ENCODE results near the gene TBL1X. TPM values are rescaled to one million over a fixed set of nuclear protein-coding genes. Genes with fewer than 3 reads are reported as not detected.

Gene TBL1X
- total and polyA plus RNA-seq, 2 of the 8 experiments (the other 6 are each of a cell fraction or from before 2014, with no cell fraction given): 13.3 to 25.6 TPM

- CTCF ChIA-PET (ENCODE audit: partially characterized antibody): no interaction called here
- no peak for FAIRE-seq
Observed at GRCh38 chrX:9433596-9433995, 31.3 kb upstream of the TBL1X start.

More at GRCh38 chrX:9433596-9433995, 31.3 kb upstream of the TBL1X start:
- no peaks in the 10 kb centered on the region for H3K4me1 ChIP-seq (replicated peaks in 1 of 4; ENCODE audit: control insufficient read depth in 3 of 4, insufficient read depth in 4 of 4, low read length in 3 of 4)
- H2BK5ac ChIP-seq (ENCODE audit: low read depth, low read length): no peak overlapping the region
- no peaks in the 10 kb centered on the region for H3K23me2 ChIP-seq (ENCODE audit: low read depth, low read length)
- H3K4me2 ChIP-seq (ENCODE audit: insufficient read depth in 1 of 2, low read depth in 2 of 2, low read length in 2 of 2): no peak overlapping the region
- no peak overlapping the region for H2AFZ ChIP-seq (ENCODE audit: low read length)
- no peak overlapping the region for H4K8ac ChIP-seq (ENCODE audit: extremely low read depth, insufficient read depth, low read length)
- H3K27ac ChIP-seq (ENCODE audit: low read depth, low read length): no peak overlapping the region
- H3K23ac ChIP-seq (ENCODE audit: insufficient read length): no peak overlapping the region
- no peak for DNase-seq (ENCODE audit: low read depth in 1 of 2, low spot score in 2 of 2)
- no peak overlapping the region for H3K14ac ChIP-seq (ENCODE audit: insufficient read length)
- H3K9me3 ChIP-seq (ENCODE audit: insufficient read depth in 2 of 2, low read depth in 1 of 2, low read length in 1 of 2): no peaks in the 10 kb centered on the region
- no peak overlapping the region for H2BK120ac ChIP-seq (replicated peaks; ENCODE audit: low read depth, low read length)
- H3K4ac ChIP-seq (replicated peaks; ENCODE audit: insufficient read length, low read depth, low read length): no peak overlapping the region
- WGBS, 2 experiments (ENCODE audit: extremely low coverage in 1 of 2, insufficient coverage in 1 of 2, insufficient read length in 1 of 2, insufficient replicate concordance in 2 of 2, low coverage in 1 of 2, low lambda C conversion rate in 2 of 2, missing lambda C conversion rate in 1 of 2): 100% methylated on average over 3 of the region's 3 CpGs; no CpG with 5 or more reads in 1 of the 2 experiments
- H2BK12ac ChIP-seq (ENCODE audit: low read depth, low read length): no peak overlapping the region
- no peak overlapping the region for H3K9ac ChIP-seq (replicated peaks in 1 of 4; ENCODE audit: extremely low read depth in 1 of 4, low read depth in 3 of 4, low read length in 3 of 4)
- POLR2A ChIA-PET (ENCODE audit: partially characterized antibody): no interaction called here
- no peak overlapping the region for H4K91ac ChIP-seq (replicated peaks; ENCODE audit: insufficient read length, low read length)
- no peak overlapping the region for H4K5ac ChIP-seq (ENCODE audit: insufficient read length, low read depth, low read length)
- no peaks in the 10 kb centered on the region for H3K79me1 ChIP-seq (ENCODE audit: low read depth, low read length)
- no peak overlapping the region for H2AK5ac ChIP-seq (ENCODE audit: low read depth, low read length)
- no peaks in the 10 kb centered on the region for H3K27me3 ChIP-seq (replicated peaks in 1 of 4; ENCODE audit: control insufficient read depth in 3 of 4, extremely low read depth in 1 of 4, insufficient read depth in 3 of 4, low read length in 3 of 4)
- H3K56ac ChIP-seq (replicated peaks; ENCODE audit: insufficient read length, low read depth, low read length): no peak overlapping the region
- H3K4me3 ChIP-seq (ENCODE audit: extremely low read depth in 1 of 4, insufficient read depth in 2 of 4, low read depth in 3 of 4, low read length in 4 of 4): no peak overlapping the region
- no peak overlapping the region for H2BK20ac ChIP-seq (ENCODE audit: low read length)
- H4K20me1 ChIP-seq (replicated peaks in 1 of 2; ENCODE audit: control insufficient read depth in 1 of 2, insufficient read depth in 2 of 2, low read length in 2 of 2): no peaks in the 10 kb centered on the region
- no peak overlapping the region for H3K18ac ChIP-seq (ENCODE audit: extremely low read depth, low read length)
- no peaks in the 10 kb centered on the region for H3K36me3 ChIP-seq (ENCODE audit: control insufficient read depth in 2 of 4, insufficient read depth in 4 of 4, low read length in 3 of 4)
- no peaks in the 10 kb centered on the region for H3K79me2 ChIP-seq (ENCODE audit: control insufficient read depth in 1 of 2, insufficient read depth in 2 of 2, low read length in 2 of 2)
- TF ChIP-seq ATF2 (IDR thresholded peaks at IDR 0.05; ENCODE audit: low read length) (no peak), KDM5A (IDR thresholded peaks at IDR 0.05; ENCODE audit: low read length) (no peak), SIN3A (conservative IDR thresholded peaks at IDR 0.05 in 1 of 2, IDR thresholded peaks at IDR 0.05 in 1 of 2; ENCODE audit: low read depth in 1 of 2, low read length in 2 of 2) (no peak), YY1 (IDR thresholded peaks at IDR 0.05; ENCODE audit: low read depth, low read length) (no peak), CTBP2 (IDR thresholded peaks at IDR 0.05; ENCODE audit: borderline replicate concordance, insufficient read depth, insufficient read length, low read length) (no peak), CEBPB (IDR thresholded peaks at IDR 0.05; ENCODE audit: low read depth, low read length) (no peak)
- H2BK15ac ChIP-seq (ENCODE audit: low read length): no peak overlapping the region

Data from H1 (cell line).